C4-2B (cell line): ENCODE measurements around the gene COX5A.
A peak's percentile ranks its signal among the peaks of the same experiment; 100 is the strongest.
"Not testable (repeated sequence)": the region's sequence is repeated elsewhere in the genome, so short reads cannot be mapped to it uniquely, and the experiment has no call there.

ENCODE experiments used
- H3K27ac ChIP-seq: fragments of 450-650 bp; 2 replicates; pipeline ENCODE4 v1.5.1; 2017
- ZFX ChIP-seq: fragments of 450-650 bp; IDR thresholded peaks from 2 replicates; pipeline ENCODE4 v1.6.1; 2017
- TF ChIP-seq, protein P1 (sequence below): fragments of 450-650 bp; conservative IDR thresholded peaks from 2 replicates; pipeline ENCODE4 v1.5.1; 2017; ENCODE audit warnings: mild to moderate bottlenecking

The COX5A gene

DNA sequence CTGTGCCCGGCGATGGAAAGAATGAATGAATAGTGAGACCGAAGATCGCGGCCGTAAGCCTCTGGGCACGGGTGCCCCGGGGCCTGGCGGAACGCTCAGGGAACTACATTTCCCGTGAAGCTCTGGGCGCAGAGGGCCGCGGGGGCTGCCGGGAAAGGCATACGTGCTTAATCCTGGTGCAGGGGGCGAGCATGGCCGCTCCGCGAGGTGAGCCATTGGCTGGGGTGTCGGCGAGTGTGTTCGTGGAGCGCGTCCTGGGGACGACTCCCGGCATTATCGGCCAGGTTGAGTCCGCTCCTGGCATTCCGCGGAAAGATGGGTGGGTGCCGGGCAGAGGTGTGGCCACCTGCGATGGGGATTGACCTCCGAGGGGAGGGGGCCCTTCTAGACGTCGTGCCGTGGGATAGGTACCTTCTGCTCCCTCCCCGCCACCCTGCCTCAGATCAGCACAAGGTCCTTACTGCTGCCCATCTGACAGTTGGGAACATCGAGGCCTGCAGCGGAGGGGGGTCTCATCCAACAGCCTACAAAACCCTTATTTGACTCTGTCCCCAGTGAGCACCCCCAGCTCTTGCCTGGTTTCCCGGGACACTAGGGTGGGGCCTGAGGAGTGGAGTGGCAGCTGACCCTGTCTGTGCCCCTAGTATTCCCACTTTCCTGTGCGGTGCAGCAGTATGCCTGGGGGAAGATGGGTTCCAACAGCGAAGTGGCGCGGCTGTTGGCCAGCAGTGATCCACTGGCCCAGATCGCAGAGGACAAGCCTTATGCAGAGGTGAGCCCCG lies 47.8 kb downstream of the COX5A start, which contains the start of gene MPI:
Gene MPI (plus strand): TSS at position 160 of the 782 bp plus-strand sequence. CDS start 32 bp downstream, at position 192.
- TF ChIP-seq, protein P1, sequence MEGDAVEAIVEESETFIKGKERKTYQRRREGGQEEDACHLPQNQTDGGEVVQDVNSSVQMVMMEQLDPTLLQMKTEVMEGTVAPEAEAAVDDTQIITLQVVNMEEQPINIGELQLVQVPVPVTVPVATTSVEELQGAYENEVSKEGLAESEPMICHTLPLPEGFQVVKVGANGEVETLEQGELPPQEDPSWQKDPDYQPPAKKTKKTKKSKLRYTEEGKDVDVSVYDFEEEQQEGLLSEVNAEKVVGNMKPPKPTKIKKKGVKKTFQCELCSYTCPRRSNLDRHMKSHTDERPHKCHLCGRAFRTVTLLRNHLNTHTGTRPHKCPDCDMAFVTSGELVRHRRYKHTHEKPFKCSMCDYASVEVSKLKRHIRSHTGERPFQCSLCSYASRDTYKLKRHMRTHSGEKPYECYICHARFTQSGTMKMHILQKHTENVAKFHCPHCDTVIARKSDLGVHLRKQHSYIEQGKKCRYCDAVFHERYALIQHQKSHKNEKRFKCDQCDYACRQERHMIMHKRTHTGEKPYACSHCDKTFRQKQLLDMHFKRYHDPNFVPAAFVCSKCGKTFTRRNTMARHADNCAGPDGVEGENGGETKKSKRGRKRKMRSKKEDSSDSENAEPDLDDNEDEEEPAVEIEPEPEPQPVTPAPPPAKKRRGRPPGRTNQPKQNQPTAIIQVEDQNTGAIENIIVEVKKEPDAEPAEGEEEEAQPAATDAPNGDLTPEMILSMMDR = no peak
- TF ChIP-seq ZFX = peak; percentile 29; the same call in 1 of the 2 replicates
- peak within 1 kb of the TSS; percentile 75 for H3K27ac ChIP-seq

DNA sequence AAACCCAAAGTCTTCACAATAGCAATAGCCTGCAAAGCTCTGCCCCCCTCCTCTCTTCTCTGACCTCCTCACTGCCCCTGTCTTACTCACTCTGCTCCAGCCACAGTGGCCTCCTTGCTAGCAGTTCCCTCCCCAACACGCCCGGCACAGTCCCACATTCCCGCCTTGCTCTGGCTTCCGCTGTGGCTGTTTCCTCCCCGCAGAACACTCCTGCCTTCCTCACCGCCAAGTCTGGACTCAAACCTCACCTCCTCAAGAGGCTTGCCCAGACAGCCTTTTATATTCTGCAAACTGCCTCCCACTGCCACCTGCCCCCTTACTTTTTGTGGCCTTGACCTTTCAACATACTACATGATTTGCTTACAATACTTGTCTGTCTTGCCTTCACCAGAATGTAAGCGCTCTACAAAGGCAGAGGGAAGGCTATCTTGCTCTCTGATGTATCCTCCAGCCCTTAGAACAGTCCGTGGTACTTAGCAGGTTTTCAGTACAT lies 48.4 kb downstream of the COX5A start:
- TF ChIP-seq, protein P1 = no peak
- H3K27ac ChIP-seq = peak overlapping the region; percentile 75

DNA sequence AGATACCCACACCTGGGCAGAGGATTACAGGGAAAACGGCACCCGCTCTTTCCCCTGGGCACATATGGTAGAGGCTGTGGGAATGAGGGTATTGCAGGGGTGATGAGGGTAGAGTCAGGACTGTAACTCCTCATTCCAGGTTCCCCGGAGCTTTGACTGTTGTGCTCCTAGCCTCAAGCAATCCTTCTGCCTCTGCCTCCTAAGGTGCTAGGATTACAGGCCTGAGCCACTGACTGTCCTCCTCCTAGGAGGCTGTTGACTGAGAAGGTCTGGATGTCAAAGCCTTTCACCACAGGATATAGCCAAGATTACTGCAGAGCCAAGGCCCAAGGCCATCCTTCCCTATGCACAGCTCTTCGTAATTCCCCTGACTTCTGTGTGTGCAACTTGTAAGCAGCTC lies 49.2 kb downstream of the COX5A start:
- H3K27ac ChIP-seq = no peak overlapping the region

DNA sequence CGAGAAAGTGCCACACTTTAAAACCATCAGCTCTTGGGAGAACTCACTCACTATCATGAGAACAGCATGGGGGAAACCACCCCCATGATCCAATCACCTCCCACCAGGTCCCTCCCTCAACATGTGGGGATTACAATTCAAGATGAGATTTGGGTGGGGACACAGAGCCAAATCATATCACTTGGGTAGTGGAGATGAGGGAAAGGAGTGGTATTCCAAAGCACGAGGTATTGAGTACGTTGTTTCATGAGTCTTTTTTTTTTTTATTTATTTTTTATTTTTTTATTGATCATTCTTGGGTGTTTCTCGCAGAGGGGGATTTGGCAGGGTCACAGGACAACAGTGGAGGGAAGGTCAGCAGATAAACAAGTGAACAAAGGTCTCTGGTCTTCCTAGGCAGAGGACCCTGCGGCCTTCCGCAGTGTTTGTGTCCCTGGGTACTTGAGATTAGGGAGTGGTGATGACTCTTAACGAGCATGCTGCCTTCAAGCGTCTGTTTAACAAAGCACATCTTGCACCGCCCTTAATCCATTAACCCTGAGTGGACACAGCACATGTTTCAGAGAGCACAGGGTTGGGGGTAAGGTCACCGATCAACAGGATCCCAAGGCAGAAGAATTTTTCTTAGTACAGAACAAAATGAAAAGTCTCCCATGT lies 50.2 kb downstream of the COX5A start:
- not testable (repeated sequence) for H3K27ac ChIP-seq

More for the DNA sequence above, 49.2 kb downstream of the COX5A start:
- TF ChIP-seq ZFX = no peak
- TF ChIP-seq, protein P1 = no peak

DNA sequence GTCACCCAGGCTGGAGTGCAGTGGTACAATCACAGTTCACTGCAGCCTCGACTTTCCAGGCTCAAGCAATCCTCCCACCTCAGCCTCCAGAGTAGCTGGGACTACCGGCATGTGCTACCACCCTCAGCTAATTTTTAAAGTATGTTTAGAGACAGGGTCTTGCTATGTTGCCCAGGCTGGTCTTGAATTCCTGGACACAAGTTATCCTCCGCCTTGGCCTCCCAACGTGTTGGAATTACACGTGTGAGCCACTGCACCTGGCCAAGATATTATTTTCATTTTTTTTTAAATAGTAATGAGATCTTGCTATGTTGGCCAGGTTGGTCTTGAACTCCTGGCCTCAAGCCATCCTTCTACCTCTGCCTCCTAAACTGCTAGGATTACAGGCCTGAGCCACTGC lies 52.4 kb downstream of the COX5A start:
- no peak for TF ChIP-seq ZFX
- TF ChIP-seq, protein P1 = no peak
- H3K27ac ChIP-seq = no peak overlapping the region

DNA sequence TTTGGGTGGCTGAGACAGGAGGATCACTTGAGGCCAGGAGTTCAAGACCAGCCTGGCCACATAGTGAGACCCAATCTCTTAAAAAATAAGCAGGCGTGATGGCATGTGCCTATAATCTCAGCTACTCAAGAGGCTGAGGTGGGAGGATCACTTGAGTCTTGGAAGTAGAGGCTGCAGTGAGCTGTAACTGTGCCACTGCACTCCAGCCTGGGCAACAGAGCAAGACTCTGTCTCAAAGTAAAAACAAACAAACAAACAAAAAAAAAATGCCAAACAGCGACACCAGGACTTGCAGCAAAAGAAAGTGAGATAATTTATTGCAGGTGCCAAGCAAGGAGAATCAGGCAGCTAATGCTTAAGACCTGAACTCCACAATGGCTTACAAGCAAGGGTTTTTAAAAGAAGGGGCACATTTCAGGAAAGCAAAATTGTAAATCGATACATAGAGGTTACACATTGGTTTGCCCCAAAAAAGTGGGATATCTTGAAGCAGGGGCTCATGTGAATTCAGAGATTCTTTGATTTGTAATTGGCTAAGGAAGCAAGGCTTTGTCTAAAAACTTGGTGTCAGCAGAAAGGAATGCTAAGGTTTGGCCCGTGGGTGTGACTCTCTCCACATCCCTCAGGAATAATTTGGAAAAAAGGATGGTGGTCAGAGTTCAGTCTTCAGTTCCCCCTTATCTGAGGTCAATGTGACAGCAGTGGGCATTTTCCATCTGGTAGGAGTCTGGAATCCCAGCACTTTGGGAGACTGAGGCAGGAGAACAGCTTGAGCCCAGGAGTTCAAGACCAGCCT lies 53.2 kb downstream of the COX5A start:
- TF ChIP-seq ZFX = no peak
- TF ChIP-seq, protein P1 = no peak
- H3K27ac ChIP-seq = no peak overlapping the region

DNA sequence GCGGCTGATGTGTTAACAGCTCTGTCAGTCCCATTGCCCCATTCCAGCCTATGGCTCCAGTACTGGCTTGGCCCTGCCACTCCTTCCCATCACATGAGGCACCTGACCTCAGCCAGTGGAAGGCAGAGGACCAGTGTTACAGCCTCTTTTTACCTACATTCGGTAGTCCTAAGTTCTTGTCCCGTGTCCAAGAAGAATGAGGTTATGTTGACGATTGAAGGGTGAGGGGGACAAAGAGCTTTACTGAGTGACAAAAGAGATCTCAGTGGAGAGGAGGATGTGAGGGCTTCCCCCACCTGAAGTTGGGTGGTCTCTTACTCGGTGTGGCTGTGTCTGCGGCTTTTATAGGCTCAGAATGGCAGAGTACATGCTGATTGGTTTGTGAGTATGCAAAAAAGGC lies 55.3 kb downstream of the COX5A start:
- TF ChIP-seq ZFX = no peak
- TF ChIP-seq, protein P1 = no peak

More for the DNA sequence above, 55.3 kb downstream of the COX5A start:
- no peak overlapping the region for H3K27ac ChIP-seq
